Hematopoietic multipotent progenitor cell treated with erythropoietin and hydrocortisone succinate and interleukin-3 and kit ligand, for 4 days (in vitro differentiated cells): ENCODE results near the gene LINC01488.

Experiments used
- DNase-seq: peaks from one replicate; pipeline ENCODE4 v3.0.0-alpha.2; 2015

The LINC01488 gene

GRCh38 chr11:69495441-69496201, 14.2 kb downstream of the LINC01488 start:
- no peak for DNase-seq

DNA sequence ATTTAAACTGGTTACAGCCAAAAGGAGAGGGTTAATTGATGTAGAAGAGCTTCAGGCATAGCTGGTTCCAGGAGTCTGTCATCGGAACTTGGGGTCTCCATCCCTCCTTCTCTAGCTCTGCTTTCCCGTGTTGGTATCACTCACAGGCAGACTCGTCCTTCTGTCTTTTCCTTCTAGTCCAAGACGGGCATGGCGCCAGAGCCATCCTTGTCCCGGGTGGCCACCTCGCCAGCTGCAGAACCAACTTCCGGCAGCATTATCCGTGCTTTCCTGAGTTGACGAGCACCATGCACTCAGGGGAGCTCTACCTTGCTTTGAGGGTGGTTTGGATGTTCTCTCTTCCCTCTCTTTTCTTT, 14.7 kb downstream of the LINC01488 start:
- no peak for DNase-seq

DNA sequence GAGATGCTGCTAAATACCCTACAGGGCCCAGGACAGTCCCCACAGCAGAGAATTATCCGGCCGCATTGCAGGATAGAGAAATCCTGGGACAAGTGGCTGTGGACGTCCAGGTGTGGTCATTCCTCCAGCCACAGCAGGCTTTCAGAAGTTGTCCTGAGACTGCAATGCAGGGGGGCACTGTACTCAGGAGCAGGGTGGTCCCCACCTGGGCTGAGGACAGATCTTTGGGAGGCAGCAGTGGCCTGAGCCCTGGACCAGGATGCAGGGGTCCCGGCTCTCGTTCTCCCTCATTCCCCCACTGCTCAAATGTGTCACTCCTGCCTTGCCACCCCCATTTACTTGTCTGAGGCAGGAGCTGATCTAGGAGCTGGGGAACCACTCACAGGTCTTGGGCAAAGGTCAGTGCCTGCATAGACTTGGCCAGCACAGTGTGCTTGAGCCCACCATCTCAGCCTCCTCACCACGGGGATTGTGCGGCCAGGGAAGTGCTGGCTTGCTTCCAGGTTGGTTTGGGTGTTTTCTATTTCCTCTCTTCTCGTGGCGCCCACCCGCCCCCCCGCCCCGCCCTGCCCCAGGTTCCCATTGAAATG, 15.3 kb downstream of the LINC01488 start:
- DNase-seq = no peak

GRCh38 chr11:69497221-69497787, 15.8 kb downstream of the LINC01488 start:
- DNase-seq = peak; percentile 38

GRCh38 chr11:69498614-69499175, 17.2 kb downstream of the LINC01488 start:
- no peak for DNase-seq

DNA sequence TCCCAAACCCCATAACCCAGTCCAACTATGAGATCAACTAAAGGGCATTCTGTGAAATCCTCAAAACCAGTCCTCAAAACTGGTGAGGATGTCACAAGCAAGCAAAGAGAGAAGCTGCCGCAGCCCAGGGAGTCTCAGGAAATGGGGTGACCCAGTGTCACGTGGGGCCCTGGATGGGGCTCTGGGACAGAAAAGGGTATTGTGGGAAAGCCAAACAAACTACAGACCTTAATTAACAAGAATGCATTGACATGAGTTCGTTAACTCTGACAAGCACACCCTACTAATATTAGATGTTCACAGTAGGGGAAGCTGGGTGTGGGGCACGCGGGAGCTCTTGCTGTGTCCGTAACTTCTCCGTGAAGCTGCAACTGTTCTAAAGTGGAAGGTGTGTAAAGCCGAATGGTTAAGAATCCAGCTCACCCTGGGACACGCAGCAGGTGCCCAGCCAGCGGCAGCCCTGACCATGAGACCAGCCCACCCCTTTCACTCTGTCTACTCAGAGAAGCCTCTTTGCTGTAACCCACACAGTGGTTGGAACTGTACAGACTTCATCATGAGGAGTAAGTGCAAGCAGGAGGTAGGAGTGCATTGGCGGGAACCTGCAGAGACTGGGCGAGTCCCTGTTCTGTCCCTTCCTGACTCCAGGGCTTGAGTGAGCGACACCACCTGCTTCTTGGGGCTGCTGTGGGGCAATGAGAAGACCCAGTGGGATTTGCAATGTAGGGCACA, 17.9 kb downstream of the LINC01488 start:
- peak; percentile 51 for DNase-seq

- DNase-seq = no peak
Observed at GRCh38 chr11:69499918-69500284, 18.4 kb downstream of the LINC01488 start.

DNA sequence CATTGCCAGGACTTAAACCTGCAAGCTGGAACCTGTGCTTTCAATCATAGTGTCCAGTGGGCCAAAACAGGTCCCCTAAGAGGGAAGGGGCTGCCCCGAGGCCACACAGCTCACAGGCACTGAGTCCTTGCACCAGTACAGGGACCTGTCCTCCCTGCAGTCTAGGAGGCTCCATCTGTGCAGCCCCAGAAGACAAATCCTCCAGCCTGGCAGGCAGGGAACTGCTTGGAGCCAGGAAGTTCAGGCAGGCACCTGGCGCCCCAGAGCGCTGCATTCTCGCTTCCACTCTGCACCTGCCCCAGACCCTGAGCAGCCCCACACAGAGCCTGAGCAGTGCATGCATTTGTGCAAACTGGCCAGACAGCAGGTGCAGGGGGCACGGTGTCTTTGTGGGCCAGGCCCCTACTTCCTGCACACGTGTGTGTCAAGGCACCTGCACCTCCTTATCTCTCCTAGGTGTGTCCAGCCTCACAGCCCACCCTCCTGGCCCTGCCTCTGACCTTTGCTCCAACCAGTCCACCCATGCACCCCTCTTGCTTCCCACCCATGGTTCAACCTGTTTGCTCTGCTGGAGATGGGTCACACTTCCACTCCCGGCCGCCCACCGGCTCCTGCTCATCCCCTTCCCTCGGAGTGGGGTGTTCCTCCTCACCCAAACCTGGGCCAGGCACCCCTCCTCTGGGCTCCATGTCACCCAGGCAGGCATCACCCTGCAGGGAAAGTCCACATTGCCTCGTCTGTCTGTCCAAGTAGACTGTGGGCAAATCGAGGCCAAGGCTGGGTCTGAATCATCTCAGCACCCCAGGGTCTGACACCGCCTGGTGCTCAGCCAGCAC, 19.0 kb downstream of the LINC01488 start:
- DNase-seq = no peak

- no peak for DNase-seq
Observed at GRCh38 chr11:69501121-69501489, 19.6 kb downstream of the LINC01488 start.

GRCh38 chr11:69501891-69502860, 20.7 kb downstream of the LINC01488 start:
- DNase-seq = no peak

DNA sequence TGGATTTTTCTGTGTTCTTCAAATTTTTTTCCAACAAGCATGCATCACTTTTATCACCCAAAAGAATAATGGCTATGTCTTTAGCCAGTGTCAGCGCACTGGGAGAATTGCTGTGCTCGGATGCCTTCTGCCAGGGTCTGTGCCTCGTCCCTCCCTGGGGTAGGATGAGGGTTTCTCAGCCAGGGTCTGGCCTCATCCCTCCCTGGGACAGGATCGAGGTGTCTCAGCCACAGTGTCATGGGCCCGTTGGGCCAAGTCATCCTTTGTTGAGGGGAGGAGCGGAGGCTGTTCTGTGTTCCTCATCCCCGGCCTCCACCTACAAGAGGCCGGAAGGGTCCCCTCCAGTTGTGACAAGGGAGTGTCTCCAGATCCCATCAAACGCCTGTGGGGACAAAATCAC, 22.7 kb downstream of the LINC01488 start:
- no peak for DNase-seq

GRCh38 chr11:69504576-69505335, 23.3 kb downstream of the LINC01488 start:
- DNase-seq = no peak

- peak; percentile 31 for DNase-seq
Observed at GRCh38 chr11:69508974-69509373, 27.5 kb downstream of the LINC01488 start.

DNA sequence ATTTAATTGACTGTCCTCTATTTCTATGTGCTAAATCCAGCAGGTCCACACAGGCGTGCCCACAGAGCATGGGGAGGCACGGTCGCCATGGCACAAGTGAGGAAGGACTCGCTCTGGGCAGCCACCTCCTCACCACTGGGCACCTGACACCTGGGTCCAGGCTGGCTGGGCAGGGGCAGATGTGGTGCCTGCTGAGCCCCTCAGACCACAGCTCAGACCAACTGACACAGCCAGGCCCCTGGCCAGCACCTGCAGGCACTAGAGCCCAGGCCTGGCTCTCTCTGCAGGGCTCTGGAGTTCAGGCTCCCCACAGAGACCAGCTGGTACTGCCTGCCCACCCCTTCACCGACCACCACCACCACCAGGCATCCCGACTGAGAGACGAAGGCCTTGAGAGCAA, 27.9 kb downstream of the LINC01488 start:
- no peak for DNase-seq

DNA sequence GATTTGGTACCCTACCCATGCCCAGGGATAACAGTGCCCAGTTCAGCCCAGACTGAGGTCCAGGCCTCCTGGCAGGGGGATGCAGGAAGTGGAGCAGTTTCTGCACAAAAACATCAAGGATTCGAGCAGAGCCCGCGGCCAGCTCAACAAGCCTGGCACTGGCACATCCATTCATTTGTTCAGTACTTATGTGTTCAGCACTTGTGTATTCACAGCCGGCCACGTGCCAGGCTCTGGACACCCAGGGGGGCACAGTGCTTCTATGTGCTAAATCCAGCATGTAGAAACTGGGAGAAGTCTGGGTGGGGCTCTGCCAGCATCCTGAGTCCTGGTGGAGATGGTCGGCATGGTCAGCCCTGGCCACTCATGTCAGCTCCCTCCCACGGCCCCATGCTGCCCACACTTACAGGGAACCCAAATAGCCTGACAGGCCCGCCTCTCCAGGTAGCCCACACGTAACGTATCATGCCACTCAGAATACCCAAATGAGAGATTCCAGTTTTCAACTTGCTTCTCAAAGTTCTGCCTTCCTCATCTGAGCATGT, 28.5 kb downstream of the LINC01488 start:
- no peak for DNase-seq

- no peak for DNase-seq
Observed at GRCh38 chr11:69510471-69511357, 29.3 kb downstream of the LINC01488 start.

DNA sequence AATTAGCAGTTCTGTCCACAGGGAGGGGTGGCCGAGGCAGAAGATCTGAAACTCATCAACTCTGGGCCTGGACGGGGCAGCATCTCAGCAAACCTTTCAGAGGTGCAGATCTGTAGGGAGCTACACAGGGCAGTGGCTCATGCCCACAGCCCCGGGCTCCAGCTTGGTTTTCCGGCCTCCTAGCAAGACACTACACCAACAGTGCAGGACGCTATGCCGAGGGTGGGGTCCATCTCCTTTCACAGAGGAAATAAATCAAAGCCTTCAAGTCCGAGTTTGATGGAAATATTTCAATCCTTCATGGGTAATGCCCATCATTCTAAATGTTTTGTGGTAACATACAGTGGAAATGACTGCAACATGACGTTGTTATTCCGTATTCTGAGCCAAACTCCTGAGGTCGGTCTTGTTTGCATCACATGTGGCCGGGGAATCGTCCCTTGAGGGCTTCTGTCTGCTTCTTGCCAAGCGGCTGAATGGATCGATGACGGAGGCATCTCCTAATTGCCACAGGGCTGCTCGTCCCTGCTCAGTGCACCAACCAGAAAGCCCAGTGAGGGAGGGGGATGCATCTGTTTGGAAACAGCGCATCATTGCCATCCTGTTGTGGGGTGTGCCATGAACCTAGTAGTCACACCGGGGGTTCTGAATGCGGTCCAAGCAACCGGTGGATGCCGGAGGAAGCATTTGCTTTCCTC, 30.0 kb downstream of the LINC01488 start:
- DNase-seq = no peak

GRCh38 chr11:69512136-69512535, 30.7 kb downstream of the LINC01488 start:
- DNase-seq = no peak

GRCh38 chr11:69512790-69513189, 31.3 kb downstream of the LINC01488 start:
- DNase-seq = no peak
